ENCODE measurements around the gene SLC25A42. TPM values are rescaled to one million over a fixed set of nuclear protein-coding genes. Genes with fewer than 3 reads are reported as not detected.

SLC25A42 gene
- total and polyA plus RNA-seq, 7 donors, result 4.6 to 40.2 (median 21.3) TPM

- Histone ChIP-seq H3K9me3 (no peaks in the 10 kb centered on the region), H3K27me3 (ENCODE audit: insufficient read depth in 3 of 3, low read length in 2 of 3) (no peaks in the 10 kb centered on the region), H3K36me3 (ENCODE audit: insufficient read depth in 1 of 2, low read depth in 1 of 2) (peaks cover 0 to 70% of the 10 kb centered on the region in 2 donors), H3K4me1 (no peaks in the 10 kb centered on the region), H3K27ac (no peak overlapping the region), H3K4me3 (no peak overlapping the region)
- TF ChIP-seq CTCF (IDR thresholded peaks at IDR 0.05), result no peak
- intact Hi-C loops (cut with DNase I), result no loop called here
- DNase-seq (no peak), ATAC-seq (no peak)
- 95 to 97% (median 97%) methylated on average over 2 of the region's 2 CpGs for WGBS, 3 donors
These were observed 14.4 kb upstream of the SLC25A42 start for GRCh38 chr19:19049406-19049805.

- intact Hi-C loops (cut with DNase I), result loop anchor here in 1 of 2 donors (10.0 kb wide), 1 partner anchor 125 kb away; the partner anchor contains the start of gene MEF2B
- 93 to 96% (median 96%) methylated on average over 4 of the region's 4 CpGs for WGBS, 3 donors
- TF ChIP-seq CTCF (IDR thresholded peaks at IDR 0.05), result no peak
These were observed 13.7 kb upstream of the SLC25A42 start for GRCh38 chr19:19050104-19050503.

GRCh38 chr19:19050731-19051130 is 13.1 kb upstream of the SLC25A42 start:
- Histone ChIP-seq H3K4me1 (no peaks in the 10 kb centered on the region), H3K9me3 (no peaks in the 10 kb centered on the region), H3K27ac (no peak overlapping the region), H3K36me3 (ENCODE audit: insufficient read depth in 1 of 2, low read depth in 1 of 2) (peaks cover 2 to 75% of the 10 kb centered on the region in 2 donors), H3K27me3 (ENCODE audit: insufficient read depth in 3 of 3, low read length in 2 of 3) (no peaks in the 10 kb centered on the region), H3K4me3 (no peak overlapping the region)
- intact Hi-C loops (cut with DNase I), result loop anchor here in 1 of 2 donors (10.0 kb wide), 1 partner anchor 124 kb away; the partner anchor contains the start of gene MEF2B
- WGBS, 3 donors, result 88 to 94% (median 90%) methylated on average over 2 of the region's 2 CpGs
- no peak for TF ChIP-seq CTCF (IDR thresholded peaks at IDR 0.05)
- ATAC-seq (no peak), DNase-seq (no peak)

More at GRCh38 chr19:19050104-19050503, 13.7 kb upstream of the SLC25A42 start:
- ATAC-seq (no peak), DNase-seq (no peak)
- Histone ChIP-seq H3K36me3 (ENCODE audit: insufficient read depth in 1 of 2, low read depth in 1 of 2) (peaks cover under 1 to 70% of the 10 kb centered on the region in 2 donors), H3K27ac (no peak overlapping the region), H3K4me3 (no peak overlapping the region), H3K4me1 (no peaks in the 10 kb centered on the region), H3K27me3 (ENCODE audit: insufficient read depth in 3 of 3, low read length in 2 of 3) (no peaks in the 10 kb centered on the region), H3K9me3 (no peaks in the 10 kb centered on the region)

- no peak for ATAC-seq
These were observed 12.1 kb upstream of the SLC25A42 start for GRCh38 chr19:19051478-19052213.

More at GRCh38 chr19:19051478-19052213, 12.1 kb upstream of the SLC25A42 start:
- no peak overlapping the region for H3K27ac ChIP-seq
- peaks cover 5 to 77% of the 10 kb centered on the region in 2 donors for H3K36me3 ChIP-seq (ENCODE audit: insufficient read depth in 1 of 2, low read depth in 1 of 2)
- DNase-seq, result no peak
- intact Hi-C loops (cut with DNase I), result loop anchor here in 1 of 2 donors (10.0 kb wide), 1 partner anchor 123 kb away; the partner anchor contains the start of gene MEF2B
- H3K4me1 ChIP-seq, result no peaks in the 10 kb centered on the region
- H3K9me3 ChIP-seq, result no peaks in the 10 kb centered on the region
- H3K27me3 ChIP-seq (ENCODE audit: insufficient read depth in 3 of 3, low read length in 2 of 3), result no peaks in the 10 kb centered on the region
- H3K4me3 ChIP-seq, result no peak overlapping the region
- 92 to 93% (median 92%) methylated on average over 20 of the region's 20 CpGs for WGBS, 3 donors
- TF ChIP-seq CTCF (IDR thresholded peaks at IDR 0.05), result no peak

Measured in psoas muscle (tissue), 8 donors.